Stimulated activated CD4-positive, alpha-beta T cell treated with anti-CD3 and anti-CD28 coated beads, Interleukin-2, amount 100 ng/mL, for 48 hours (primary cell): Measurements from ENCODE around the gene PPP1R14C.

Experiments used
- DNase-seq, 2 donors: peaks; one replicate each; pipeline ENCODE4 v3.0.0-alpha.2; 2020

The PPP1R14C gene

DNA sequence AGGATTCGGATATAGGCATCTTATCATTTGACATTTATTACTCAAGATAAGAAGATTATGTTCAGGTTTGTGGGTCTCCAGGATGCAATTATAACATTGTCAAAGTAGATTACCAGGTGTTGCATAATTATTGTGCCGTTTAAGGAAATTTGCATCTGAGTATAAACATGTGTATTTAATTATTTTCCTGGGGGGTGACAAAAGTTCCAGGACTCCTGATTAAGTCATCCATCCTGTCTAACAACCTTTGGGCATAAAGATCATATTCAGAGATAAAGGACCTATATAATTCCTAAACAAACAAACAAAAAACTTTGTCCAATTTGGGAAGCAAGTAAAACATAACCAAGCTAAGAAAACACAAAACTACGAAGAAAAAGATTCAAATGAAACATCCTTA lies 3.3 kb upstream of the PPP1R14C start:
- DNase-seq, result no peak

DNA sequence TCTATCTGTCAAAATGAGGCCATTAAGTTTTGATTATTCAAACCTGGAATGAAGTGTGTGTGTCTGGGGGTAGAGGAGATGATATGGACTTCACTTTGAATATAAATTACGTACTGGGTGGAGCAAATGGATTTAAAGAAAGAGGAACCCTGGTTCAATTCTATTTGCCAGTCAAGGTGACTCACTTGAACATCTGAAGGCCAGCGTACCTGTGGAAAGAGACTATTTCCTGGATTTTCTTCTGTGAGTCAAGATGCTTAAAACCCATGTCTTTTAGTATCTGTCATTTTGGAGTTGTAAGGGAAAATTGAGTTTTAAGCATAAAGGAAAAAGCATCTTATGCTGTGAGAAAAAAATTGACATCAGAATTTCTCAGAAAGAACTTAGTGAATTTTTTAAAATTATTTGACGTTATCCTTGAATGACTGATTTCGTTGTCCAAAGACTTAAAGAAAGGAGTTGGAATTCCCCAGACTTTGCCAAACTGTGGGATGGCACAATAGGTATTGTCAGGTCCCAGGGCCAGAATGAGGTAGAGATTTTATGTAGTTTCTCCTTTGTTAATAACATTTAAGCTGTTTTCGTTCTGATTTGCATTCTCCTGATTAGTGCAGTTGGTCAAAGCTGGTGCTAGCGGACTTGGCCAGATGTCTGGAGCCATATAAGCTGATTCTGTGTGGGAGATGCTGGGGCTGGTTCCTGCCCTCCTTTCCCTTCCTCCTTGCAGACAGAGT lies 2.4 kb upstream of the PPP1R14C start:
- DNase-seq, result no peak

DNA sequence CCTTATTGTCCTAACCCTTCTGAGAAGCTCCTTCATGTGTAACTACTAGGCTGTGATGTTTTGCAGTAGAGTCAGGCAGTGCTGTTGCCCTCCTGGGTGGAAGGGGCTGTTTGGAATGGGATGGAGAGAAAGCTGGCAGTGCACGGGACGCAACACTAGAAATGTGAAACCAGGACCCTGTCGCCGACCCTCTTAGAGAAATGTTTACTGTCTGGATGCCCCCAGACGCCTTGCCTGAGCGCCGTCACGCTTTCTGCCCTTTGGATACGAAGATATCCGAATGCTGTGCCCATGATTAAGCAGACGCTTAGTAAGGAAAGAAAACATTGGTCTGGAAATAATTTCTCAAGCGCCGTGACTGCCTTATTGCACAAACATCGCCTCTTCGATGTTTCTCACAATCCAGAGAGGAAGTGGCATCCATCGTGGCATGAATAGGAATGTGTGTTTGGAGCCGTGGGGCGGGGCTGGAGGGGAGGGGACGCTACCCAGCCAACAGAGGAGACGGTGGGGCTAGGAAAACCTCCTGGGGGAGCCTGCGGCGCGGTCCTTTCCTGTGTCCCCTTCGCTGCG lies 661 bp upstream of the PPP1R14C start:
- DNase-seq, result no peak

DNA sequence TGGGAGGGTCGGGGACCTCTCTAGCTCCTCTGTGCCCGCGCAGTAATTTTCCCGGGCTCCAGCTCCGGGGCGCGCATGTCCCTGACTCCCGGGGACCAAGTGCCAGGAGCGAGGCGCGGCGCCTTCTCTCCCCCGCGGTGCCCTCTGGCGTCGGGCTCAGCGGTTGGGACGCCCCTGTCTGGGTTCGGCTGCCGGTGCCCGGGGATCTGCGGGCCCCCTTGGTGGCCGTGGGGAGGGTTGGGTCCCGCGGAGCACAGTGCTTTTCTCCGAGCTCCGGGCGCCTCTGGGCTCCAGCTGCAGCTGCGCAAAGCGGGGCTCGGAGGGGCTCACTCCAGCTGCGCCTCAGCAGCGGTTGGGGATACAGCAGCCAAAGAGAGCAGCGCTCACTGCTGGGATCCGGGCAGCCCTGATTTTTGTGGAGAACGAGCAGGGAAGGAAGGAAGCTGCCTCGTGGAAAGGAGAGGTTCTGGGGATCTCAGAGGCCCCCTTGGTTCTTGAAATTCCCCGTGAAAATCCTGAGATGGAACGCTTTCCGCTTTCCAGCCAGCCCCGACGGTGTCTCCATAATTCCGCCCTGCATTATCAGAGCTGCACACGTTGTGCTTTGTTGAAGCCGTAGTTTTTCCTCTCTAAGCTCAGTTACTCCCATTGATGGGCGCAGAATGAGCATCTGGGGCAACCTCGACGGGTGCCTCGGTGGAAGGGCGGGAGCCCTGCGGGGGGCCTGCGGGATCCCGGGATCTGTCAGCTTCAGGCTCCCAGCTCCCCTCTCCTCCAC lies 861 bp downstream of the PPP1R14C start:
- DNase-seq, result no peak

DNA sequence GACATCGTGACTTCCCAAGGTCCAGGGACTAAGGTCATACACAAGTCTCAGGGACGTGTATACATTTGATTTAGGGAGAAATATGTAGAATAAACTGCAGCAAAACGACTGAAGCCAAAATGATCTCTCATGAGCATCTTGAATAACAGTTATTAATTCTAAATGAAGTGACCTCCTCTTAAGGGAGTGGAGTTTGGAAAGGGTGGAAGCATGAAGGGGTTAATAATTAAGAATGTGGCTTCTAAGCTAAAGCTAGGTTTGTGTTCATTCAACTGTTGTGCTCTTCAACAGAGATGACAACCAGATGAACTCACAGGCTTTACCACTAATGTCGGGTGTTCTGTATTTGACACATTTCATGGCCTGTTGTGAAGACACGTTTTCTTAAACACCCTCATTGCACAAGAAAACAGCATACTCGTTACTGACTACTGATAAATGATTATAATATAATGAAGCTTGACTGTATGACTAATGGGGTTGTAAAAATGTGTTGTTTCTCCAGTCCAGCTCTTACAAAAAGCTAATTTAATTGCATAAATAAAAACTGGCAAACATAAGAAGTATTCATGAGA lies 1.5 kb downstream of the PPP1R14C start:
- DNase-seq, result no peak

DNA sequence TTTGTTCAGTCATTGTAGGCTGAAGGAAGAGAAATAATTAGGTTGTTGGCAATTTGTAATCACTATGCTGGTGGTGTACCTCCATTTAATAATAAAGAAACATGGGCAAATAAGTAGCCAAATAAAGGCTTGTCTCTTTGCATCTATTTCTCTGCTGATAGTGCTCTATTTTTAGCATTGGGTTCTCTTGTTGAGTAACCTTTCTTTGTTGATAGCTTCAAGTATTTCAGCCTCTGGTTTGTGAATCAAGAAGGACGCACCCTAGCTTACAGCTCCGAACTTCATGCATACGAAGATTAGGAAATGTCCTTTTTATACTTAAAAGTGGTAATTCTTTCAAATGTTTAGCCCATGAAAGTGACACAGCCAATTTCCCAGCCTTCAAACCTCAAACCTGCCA lies 2.6 kb downstream of the PPP1R14C start:
- DNase-seq, result no peak

DNA sequence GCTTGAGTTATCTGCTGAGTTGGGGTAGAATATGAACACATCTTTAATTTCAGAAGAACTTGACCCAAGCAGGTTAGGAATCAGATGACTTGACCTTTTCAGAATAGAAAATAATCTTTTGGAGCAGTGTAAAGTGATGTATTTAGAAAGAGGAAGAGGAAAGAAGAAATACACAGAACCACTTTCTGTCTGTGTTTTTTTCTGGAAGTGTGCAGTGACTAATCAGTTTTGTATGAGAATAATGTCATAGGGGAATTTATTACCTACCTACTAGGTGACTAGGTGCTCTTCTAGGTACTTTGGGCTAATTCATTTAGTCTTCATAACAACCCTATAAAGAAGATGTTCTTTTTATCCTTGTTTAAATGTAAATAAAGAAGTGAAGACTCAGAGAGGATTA lies 3.0 kb downstream of the PPP1R14C start:
- DNase-seq, result no peak

DNA sequence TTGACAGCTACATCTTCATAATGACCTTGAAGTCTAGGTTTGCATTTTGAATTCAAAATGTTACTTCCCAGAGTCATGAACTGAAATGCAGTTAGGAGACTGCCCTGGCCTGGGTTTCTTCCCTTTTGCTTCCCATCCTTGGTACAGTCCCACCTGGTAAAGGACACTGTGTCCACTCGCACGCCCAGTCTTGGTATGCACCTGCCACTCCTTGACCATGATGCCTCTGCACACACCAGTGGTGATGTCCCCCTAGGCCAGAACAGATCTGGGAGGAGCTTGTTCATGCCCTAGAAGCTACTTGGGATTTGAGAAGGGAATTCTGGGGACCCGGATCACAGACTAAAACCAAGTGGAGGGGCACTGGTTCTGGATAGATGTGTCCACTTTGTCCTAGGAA lies 3.6 kb downstream of the PPP1R14C start:
- DNase-seq, result no peak

DNA sequence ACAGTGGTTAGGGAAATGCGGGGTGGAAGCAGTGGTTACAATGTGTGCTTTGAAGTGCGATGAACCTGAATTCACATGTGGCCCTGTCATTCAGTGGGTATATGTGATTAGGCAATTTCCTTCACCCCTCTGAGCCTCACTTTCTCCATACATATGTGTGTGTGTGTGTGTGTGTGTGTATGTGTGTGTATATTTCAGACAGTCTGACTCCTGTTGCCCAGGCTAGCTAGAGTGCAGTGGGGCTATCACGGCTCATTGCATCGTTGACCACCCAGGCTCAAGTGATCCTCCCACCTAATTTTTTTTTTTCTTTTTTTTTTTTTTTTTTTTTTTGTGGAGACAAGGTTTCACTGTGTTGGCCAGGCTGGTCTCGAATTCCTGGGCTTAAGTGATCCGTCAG lies 6.3 kb downstream of the PPP1R14C start:
- DNase-seq, result no peak

DNA sequence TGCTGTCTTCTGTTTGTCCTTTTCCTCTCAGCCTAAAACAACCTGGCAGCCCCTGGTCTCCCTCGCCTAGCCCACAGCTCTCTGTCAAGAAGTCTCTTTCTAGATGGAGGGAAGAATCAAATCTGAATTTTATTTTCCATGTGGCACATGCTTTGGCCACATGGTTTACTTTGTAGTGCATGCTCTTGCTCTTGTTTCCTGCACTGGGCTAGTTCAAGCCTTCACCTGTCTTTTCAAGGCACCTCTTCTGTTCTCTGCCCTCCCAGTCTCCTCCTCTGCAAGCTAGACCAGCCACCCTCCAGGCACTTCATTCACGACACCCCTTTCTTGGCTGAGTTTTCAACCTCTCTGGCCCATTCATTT lies 7.6 kb downstream of the PPP1R14C start:
- no peak for DNase-seq

DNA sequence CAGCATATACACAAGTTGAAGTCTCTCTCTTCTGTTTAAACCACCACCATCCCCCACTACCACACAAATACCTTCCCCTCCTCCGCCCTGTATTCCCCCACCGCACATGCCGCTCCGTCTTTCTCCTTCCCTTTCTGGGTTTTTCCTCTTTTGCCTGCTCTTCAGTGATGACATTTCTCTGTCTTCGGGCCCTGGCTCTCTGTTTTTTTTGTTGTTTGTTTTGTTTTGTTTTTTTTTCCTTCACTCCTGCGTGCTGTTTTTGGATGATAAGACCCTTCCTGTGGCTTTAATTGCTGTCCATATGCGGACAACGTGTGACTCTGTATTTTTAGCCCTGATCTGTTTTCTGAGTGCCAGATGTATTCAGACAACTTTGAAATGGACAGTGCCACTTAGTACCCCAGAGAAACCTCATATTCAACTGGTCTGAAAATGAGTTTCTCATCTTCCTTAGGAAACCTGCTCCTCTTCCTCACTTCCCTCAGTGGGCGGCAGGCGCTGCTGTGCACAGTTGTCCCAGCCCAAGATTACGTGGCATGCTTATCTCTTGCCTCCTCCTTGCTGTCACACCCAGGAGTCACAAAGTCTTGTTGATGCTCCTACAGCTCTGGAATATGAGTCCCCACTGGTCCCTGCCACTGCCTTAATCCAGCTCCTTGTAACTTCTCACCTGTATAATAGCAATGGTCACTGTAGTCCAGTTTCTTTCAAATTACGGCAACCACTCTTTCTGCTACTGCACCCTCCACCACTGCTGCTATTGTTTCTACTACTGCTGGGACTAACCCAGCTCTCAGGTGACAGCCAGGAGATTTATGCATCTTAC lies 8.2 kb downstream of the PPP1R14C start:
- DNase-seq, result no peak

DNA sequence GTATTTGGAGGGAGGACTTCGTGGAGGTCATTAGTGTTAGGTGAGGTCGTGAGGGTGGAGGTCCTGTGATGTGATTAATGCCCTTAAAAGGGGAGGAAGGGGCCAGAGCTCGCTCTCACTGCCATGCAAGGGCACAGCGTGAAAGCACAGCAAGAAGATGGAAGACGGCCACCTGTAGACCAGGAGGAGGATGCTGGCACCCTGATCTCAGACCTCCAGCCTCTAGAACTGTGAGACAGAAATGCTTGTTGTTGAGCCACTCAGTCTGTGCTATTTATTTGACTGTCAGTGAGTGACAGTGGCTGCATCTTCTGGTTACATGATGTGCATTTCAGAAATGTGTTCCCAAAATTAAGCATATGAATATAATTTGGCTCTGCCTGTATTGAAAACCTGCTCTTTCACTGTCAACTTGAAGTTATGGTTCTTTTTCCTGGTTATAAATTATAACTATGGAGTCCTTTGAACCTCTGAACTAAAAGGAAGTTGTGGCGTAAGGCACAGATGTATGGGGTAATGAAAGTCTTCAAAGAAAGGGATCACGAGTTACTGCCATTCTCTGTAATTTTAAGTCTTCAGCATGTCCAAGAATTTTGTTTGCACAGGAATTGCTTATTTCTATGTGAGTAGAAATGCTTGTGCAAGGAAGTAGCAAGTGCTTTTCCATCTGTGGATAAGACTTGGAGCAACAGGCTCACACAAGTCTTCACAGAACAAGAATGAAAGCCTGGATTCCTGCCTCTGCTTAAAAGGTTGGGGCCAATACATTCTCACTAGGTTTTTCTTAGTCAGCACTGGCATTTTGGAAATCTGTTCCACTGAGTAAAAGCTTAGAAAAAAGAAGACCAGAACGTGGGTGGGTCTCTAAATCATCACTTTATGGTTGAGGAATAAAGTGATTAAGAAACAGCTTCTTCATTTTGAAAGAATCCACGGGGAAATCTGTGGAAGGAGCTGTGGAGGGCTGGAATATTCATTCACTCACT lies 10.3 kb downstream of the PPP1R14C start:
- DNase-seq, result no peak

DNA sequence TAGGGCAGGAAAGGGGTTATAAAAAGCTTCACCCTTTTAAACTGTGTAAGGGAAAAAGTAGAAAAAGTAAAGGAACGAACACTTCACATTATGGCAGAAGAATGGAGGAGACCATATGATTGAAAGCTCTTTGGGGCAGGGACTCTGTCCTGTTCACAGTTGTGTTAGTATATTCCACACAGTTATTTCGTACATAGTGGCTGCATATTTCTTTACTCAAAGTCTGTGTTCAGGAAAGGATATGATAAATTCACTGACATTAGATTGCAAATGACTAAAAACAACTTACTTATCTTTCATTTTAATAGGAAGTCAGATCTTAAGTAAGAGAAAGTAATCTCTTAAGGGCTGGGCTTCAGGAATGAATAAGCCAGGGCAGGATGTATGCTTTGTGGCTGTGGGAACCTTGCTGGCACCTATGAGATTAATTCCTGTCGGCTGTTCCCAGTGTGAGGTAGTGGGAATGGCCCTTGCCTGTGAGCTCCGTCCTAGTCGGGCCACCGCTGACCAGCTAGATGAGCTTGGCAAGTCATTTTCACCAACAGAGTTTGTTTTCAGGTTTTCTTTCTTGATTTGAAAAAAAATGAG lies 11.2 kb downstream of the PPP1R14C start:
- DNase-seq, result no peak

DNA sequence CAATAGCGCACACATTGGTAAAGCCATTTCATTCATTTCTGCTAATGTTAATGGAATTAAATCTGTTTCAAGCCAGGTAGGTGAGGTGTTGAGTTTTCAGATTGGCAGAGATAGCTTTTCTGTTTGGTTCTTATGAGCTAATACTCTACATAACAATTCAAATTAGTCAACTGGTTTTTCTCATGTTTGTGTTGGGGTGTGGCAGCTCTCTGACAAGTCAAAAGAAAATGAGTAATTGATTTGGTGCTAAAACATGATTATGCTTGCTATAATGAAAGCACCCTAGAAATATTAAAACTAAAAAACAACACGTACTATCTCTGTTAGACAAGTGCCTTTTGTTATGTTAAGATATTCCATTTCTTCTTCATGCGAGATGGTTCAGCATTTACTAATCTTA lies 13.6 kb downstream of the PPP1R14C start:
- DNase-seq, result no peak

DNA sequence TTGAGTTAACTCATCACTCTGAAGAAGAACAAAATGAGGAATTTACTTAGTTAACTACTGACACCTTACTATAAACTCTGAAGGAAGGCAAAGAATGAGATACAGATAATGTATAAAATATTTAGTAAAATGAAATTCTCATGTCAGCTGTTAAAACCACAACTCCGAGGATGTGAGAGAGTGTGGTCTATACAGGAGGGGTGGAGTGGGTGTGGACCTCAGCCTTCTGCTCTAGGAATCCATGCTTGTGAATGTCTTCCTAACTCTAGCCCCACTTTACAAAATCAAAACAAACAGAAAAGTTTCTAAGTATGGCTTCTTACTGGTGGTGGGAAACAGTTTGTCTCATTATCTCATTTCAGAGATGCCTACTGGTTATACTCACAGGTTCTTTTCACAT lies 14.2 kb downstream of the PPP1R14C start:
- no peak for DNase-seq

DNA sequence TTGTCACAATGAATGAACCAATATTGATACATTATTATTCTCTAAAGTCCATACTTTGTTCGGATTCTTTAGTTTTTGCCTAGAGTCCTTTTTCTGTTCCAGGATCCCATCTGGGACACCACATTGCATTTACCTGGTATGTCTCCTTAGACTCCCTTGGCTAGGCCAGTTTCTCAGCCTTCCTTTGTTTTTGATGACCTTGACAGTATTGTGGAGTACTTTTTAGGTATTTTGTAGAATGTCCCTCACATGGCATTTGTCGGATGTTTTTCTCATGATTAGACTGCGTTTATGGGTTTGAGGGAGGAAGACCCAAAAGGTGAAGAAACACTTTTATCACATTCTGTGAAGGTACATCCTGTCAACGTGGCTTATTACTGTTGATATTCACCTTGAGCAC lies 16.9 kb downstream of the PPP1R14C start:
- no peak for DNase-seq

DNA sequence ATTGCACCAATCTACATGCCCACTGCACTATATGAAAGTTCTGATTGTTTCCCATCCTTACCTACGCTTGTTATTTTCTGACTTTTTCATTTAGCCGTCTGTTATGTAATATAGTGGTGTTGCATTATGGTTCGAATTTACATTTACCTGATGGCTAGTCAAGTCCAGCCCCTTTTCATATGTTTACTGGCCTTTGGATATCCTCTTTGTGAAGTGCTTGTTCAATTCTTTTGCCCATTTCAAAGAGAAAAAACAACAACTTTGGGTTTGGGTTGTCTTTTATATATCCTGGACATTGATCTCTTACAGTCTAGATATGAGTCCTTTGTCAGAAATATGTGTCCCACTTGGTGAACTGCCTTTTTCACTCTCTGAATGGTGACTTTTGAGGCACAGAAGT lies 21.1 kb downstream of the PPP1R14C start:
- no peak for DNase-seq

DNA sequence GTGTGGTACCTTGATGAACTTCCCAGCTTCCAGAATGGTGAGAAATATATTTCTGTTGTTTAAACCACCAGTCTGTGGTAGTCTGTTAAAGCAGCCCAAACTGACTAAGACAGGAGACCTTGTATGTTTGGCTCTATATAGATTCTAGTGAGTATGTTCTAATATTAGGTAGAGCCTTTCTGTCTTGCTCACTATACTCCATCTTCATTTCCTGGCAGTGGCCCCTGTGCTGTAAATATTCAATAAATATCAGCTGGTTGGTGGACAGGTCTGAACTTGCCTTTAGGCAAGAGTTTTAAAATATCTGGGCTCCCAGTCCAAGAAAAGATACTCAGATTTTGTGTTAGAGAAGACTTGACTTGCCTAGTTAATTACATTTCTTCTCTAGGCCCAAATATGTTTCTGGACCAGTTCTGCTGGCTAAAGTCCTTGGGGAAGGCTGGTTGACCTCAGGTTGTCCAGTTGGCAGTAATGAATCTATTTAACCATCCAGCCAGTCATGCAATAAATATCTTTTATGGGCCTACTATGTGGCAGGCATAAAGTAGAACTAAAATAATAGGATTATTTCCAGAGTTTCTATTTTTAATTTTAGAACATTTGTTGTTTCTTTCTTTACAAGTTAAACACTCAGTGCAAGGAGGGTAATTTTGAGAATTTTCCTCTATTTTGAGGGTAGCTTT lies 22.3 kb downstream of the PPP1R14C start:
- DNase-seq, result no peak

DNA sequence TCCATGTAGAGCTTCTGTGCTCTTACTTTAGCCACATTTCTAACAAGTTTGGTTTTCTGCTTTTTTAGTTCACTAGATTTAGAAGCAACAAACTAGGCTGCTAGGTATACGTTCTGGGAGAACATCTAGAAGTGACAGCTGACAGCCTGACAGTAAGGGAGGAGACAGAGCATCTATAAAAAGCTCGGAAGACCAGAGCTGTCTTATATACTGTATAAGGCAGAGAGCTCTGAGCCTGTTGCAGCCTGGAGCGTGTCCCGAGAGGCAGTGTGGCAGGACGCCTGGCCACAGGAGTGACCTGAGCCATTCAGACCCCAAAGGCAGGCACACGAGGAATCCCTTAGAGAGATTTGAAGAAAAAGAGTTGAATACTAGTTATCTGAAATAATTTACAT lies 24.6 kb downstream of the PPP1R14C start:
- DNase-seq, result no peak

DNA sequence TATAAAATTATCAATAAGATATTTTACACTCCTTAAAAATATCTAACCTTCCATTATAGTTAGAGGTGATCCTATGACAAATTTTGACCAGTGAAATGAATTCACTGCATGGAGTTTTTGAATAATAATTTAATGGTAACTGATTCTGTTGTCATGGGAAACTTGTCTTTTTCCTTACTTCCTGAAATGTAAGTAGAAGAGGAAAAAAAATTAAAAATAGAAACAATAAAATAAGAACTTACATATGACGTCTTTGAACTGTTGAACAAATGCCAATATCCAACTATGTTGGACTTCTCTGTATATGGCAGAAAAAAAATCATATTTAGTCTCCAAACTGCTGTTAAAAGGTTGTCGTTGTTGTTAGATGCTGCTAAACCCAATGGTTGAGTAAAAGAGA lies 26.3 kb downstream of the PPP1R14C start:
- no peak for DNase-seq

DNA sequence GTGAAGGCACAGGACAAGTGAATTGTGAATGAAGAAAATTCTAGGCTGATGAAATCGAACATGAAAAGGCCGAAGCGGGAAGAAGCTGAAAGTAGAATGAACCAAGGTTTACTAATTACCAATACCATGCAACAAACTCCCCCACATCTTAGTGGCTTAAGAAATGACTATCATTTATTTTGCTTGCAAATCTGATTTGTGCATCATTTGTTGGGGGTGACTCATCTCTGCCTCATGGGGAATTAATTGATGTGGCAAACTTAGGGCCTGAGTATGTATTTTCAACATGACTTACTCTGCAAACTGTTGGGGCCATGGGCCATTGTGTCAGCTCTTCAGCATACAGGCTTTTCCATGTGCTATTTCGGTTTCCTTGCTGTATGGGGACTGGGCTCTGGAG lies 26.8 kb downstream of the PPP1R14C start:
- DNase-seq, result peak; percentile 28 to 29
